HG03520 (cell line): Measurements from ENCODE around the gene MT2A.
A peak's percentile ranks its signal among the peaks of the same experiment; 100 is the strongest.
"Not testable (repeated sequence)": the region's sequence is repeated elsewhere in the genome, so short reads cannot be mapped to it uniquely, and the experiment has no call there.

Experiments used
- ATAC-seq: cut with Tn5 transposase; IDR thresholded peaks from one replicate; pipeline ENCODE4 v1.9.1; 2021; ENCODE audit warnings: mild to moderate bottlenecking, moderate library complexity; ENCODE audit not compliant: unreplicated experiment

The MT2A gene

DNA sequence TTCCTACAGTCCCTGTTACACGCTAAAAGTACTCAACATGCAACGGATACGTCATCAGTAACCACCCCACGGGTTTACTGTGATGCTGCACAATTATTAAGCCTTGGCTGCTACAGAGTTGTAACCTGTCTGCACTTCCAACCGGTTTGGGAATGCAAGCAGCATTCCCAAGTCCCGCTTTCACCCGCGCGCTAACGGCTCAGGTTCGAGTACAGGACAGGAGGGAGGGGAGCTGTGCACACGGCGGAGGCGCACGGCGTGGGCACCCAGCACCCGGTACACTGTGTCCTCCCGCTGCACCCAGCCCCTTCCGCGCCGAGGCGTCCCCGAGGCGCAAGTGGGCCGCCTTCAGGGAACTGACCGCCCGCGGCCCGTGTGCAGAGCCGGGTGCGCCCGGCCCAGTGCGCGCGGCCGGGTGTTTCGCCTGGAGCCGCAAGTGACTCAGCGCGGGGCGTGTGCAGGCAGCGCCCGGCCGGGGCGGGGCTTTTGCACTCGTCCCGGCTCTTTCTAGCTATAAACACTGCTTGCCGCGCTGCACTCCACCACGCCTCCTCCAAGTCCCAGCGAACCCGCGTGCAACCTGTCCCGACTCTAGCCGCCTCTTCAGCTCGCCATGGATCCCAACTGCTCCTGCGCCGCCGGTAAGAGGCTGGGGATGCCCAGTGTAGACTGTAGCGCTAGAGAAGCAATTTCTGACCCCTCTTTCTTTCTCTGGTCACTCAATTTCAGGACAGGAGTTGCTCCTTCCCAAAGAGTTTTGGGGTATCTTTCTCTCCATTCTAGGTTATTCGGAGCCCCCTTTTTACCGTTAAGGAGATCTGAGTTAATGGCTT, at the start of gene MT2A:
MT2A (plus strand) TSS at position 542 of the 833 bp plus-strand sequence; CDS start at position 614, 72 bp downstream.
- ATAC-seq, result peak; percentile 87

DNA sequence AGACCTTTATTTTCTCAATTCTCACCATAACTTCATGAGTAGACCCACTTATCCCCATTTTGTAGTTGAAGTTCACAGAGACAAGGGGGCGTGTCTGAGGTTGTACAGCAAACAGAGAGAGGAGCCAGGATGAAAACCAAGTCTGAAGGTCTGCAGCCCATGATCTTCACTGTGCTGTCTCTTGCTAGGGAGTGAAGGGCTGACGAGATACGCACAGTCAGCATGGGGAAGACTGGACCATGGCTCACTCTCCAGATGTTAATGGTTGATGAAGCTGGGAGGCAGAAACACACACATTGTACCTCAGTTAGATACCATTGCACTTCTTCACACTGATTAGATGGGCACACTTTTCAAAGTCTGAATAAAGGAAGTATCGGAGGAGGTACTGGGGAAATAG, 49.3 kb upstream of the MT2A start:
- ATAC-seq, result no peak

DNA sequence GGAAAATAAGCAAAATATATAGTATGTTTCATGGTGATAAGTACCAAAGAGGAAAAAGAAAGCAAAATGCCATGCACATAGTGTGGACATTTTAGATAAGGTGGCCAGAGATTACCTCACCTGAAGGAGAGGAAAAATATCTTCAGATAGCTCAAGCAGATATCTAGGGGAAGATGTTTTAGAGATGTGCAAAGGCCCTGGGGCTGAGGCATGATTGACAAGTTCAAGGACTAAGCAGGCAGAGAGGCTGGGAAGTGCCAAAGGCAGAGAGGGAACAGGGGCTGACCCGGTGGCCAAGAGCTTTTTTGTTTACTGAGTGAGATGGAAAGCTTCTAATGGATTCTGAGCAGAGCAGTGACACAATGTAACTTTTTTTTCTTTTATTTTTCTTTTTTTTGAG, 47.9 kb upstream of the MT2A start:
- ATAC-seq, result no peak

DNA sequence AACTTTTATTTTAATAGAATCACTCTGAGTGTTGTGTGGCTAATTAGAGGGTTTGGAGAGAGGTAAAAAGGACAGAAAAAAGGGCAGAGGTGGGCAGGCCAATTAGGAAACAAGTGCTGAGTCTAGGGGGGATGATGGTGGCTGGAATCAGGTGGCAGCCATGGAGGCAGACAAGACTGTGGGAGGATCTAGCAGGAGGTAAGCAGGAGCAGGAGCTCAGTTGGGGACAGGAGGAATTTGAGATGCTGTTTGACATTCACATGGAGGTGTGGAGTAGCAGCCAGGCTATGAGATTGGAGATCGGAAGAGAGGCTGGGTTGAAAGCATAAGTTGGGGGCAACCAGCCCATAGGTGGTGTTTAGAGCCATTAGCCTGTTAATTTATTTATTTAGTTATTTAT, 47.3 kb upstream of the MT2A start:
- no peak for ATAC-seq

- no peak for ATAC-seq
Observed at GRCh38 chr16:56564793-56565477, 43.4 kb upstream of the MT2A start, which contains the start of gene MT4. Gene MT4, plus strand, starts transcription at chr16:56565073. Its CDS starts 56 bp downstream, at chr16:56565129.

DNA sequence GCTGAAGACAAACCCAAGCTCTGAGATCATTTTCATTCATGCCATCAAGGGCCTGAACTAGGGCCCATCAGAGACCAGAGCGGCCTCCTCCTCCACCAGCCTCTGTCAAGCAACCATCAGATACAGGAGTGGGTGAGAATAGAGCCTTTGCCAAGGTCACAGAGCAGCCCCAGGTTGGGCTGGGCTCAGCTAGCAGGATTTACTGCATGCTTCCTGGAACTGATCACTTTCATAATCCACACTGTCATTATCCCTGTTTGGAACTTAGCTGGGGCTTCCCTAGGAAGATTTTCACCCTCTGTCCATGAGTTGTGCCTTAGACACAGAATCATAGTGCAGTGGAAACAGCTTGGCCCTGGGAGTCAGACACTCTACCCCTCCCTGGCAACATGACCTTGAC, 38.4 kb upstream of the MT2A start:
- no peak for ATAC-seq

DNA sequence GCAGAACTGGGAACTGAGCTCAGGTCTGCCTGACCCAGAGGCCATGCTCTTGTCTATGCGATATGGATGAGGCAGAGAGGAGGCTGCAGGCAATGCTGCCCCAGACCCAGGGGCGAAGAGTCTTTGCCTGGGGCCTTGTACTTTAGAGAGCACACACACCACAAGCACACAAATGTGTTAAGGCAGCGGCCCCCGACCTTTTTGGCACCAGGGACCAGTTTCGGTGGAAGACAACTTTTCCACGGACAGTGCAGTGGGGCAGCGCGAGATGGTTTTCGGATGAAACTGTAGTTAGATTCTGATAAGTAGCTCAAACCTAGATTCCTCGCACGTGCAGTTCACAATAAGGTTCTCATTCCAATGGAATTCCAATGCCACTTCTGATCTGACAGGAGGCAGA, 36.9 kb upstream of the MT2A start:
- no peak for ATAC-seq

GRCh38 chr16:56574625-56575024, 33.8 kb upstream of the MT2A start:
- no peak for ATAC-seq

- no peak for ATAC-seq
Observed at GRCh38 chr16:56576585-56577299, 31.6 kb upstream of the MT2A start.

DNA sequence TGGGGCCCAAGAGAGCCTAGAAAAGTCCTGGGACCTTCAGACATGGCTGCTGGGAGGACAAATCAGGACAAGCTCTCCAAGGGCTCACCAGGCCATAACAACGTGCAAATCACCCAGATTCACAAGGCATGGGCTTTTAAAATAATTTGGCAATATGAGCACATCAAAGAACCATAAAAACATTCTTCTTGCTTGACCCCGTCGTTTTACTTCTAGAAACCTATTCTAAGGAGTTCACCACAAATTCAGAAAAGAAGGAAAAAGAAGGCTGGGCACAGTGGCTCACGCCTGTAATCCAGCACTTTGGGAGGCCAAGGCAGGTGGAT, 31.1 kb upstream of the MT2A start:
- ATAC-seq, result no peak

DNA sequence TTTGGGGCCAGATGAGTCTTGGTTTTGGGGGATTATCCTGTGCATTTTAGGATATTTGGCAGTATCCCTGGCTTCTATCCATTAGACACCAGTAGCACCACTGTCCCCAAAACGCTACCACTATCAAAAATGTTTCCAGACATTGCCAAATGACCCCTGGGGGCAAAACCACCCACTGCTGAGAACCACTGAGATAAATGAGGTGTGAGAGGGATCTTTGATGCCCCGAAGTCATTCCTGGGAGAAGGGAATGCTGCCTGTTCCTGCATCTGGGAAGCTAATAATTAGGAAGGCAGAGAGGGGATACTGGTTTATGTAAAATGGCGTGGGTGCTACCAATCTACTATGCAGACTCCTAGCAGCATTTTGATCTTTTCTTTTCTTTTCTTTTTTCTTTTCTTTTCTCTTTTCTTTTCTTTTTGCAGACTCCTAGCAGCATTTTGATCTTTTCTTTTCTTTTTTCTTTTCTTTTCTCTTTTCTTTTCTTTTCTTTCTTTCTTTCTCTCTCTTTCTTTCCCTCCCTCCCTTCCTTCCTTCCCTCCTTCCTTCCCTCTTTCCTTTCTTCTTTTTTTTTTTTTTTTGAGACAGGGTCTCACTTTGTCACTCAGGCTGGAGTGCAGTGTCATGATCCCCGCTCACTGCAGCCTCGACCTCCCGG, 27.9 kb upstream of the MT2A start:
- ATAC-seq, result no peak

DNA sequence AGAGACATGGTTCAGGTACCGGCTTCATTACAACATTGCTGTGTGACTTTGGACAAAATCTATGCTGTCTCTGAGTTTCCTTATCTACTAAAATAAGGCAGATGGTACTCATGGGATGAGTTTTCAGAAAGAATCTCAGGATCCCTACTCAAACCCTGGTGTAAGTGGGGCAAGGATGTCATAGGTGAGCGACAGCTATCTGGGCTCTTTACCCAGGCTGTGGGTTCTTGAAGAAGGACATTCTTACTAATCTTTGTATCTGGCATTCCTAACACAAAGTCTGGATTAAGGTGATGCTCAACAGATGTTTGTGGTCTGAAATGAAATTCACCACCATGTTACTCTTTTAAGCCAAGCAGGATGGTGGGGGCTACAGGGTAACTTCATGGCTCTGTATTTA, 25.5 kb upstream of the MT2A start:
- not testable (repeated sequence) for ATAC-seq

- no peak for ATAC-seq
Observed at GRCh38 chr16:56583351-56584168, 24.8 kb upstream of the MT2A start.

GRCh38 chr16:56584276-56584675, 24.1 kb upstream of the MT2A start:
- ATAC-seq, result no peak

GRCh38 chr16:56588781-56589140, 19.6 kb upstream of the MT2A start:
- no peak for ATAC-seq

GRCh38 chr16:56589141-56590039, 19.0 kb upstream of the MT2A start, which contains the start of gene MT3:
Gene MT3, plus strand, starts transcription at chr16:56589528. Its CDS starts 63 bp downstream, at chr16:56589591.
- ATAC-seq, result no peak

- no peak for ATAC-seq
Observed at GRCh38 chr16:56591377-56592060, 16.9 kb upstream of the MT2A start.

DNA sequence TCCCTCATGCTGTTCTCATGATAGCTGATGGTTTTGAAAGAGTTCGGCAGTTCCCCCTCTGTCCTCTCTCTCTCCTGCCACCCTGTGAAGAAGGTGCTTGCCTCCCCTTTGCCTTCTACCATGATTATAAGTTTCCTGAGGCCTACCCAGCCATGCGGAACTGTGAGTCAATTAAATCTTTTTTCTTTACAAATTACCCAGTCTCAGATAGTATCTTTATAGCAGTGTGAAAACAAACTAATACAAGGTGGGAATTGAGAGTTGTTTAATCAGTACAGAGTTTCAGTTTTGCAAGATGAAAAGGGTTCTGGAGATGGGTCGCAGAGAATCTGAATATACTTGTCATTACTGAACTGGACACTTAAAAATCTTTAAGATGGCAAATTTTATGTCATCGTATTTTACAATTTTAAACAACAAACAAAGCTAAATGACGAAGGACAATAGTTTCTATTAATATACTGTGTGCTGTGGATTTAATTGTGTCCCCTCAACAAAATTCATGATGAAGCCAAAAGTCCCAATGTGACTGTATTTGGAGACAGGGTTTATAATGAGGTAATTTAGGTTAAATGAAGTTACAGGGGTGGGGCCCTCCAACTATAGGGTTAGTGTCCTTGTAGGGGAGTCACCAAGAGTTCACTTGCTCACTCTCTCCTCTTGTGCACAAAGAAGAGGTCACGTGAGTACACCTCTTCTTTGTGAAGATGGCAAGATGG, 14.7 kb upstream of the MT2A start:
- no peak for ATAC-seq
